HL-60 (cell line): ENCODE measurements around the gene MOGAT3.

Experiments
- DNase-seq, 2 experiments: peaks; one replicate each; pipeline ENCODE4 v3.0.0-alpha.2; 2010 to 2020; ENCODE audit warnings: low read depth in 1 of 2, low spot score in 1 of 2
- H3K27ac ChIP-seq: fragments of 250-450 bp; sonication (Bioruptor Pico); replicated peaks from 2 replicates; pipeline ENCODE4 v1.5.1; 2020; ENCODE audit warnings: mild to moderate bottlenecking, moderate library complexity
- H3K27me3 ChIP-seq: fragments of 250-450 bp; sonication (Bioruptor Pico); 2 replicates; pipeline ENCODE4 v1.5.1; 2021; ENCODE audit warnings: mild to moderate bottlenecking, moderate library complexity; ENCODE audit not compliant: insufficient read depth, poor library complexity, severe bottlenecking
- H3K4me3 ChIP-seq: replicated peaks from 2 replicates; pipeline ENCODE4 v1.5.1; 2011; ENCODE audit warnings: mild to moderate bottlenecking, control low read depth, low read length; ENCODE audit not compliant: insufficient read depth
- CTCF ChIP-seq: IDR thresholded peaks from one replicate; pipeline ENCODE4 v1.5.1; 2011; ENCODE audit warnings: low read length, control low read depth, inconsistent platforms; ENCODE audit not compliant: insufficient read depth
- GABPA ChIP-seq: IDR thresholded peaks from 2 replicates; pipeline ENCODE4 v1.6.1; 2012; ENCODE audit warnings: low read depth
- POLR2AphosphoS5 ChIP-seq: IDR thresholded peaks from 2 replicates; pipeline ENCODE4 v1.6.1; 2012; ENCODE audit warnings: low read depth
- SPI1 ChIP-seq: IDR thresholded peaks from 2 replicates; pipeline ENCODE4 v1.6.1; 2012; ENCODE audit warnings: low read depth, mild to moderate bottlenecking, borderline replicate concordance
- TF ChIP-seq, protein P1 (sequence below): IDR thresholded peaks from 2 replicates; pipeline ENCODE4 v1.6.1; 2012; ENCODE audit warnings: low read depth; ENCODE audit not compliant: insufficient replicate concordance

The MOGAT3 gene

DNA sequence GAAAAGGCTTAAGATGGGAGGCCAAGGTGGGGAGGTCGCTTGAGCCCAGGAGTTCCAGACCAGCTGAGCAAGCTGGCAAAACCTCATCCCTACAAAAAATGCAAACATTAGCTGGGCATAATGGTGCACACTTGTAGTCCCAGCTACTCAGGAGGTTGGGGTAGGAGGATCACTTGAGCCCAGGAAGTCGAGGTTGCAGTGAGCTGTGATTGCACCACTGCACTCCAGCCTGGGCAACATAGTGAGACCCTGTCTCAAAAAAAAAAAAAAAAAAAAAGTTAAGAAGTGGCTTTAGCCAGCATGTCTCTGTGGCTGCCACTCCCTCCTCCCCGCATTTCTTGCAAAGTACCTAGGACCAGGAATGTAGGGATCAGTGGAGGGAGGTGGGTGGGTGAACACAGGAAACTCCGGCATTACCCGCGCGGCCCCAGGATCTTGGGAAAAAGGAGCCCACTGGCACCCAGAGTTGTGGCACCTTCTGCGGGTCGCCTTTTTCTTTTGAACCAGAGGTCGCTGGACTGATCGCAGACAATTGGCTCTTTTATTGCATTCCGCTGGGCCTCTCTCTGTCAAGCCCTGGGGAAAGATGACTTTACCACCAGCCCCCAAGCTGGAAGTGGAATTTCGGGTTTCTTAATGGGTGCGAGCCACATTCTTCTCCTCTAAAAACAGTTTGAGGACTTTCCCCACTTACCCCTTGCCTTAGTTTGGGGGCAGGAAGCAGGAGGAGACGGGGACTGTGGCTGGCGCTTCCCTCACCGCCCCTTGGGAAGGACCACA lies 39.0 kb downstream of the MOGAT3 start:
- TF ChIP-seq GABPA (no peak), SPI1 (no peak), POLR2AphosphoS5 (no peak), CTCF (no peak)
- TF ChIP-seq, protein P1, sequence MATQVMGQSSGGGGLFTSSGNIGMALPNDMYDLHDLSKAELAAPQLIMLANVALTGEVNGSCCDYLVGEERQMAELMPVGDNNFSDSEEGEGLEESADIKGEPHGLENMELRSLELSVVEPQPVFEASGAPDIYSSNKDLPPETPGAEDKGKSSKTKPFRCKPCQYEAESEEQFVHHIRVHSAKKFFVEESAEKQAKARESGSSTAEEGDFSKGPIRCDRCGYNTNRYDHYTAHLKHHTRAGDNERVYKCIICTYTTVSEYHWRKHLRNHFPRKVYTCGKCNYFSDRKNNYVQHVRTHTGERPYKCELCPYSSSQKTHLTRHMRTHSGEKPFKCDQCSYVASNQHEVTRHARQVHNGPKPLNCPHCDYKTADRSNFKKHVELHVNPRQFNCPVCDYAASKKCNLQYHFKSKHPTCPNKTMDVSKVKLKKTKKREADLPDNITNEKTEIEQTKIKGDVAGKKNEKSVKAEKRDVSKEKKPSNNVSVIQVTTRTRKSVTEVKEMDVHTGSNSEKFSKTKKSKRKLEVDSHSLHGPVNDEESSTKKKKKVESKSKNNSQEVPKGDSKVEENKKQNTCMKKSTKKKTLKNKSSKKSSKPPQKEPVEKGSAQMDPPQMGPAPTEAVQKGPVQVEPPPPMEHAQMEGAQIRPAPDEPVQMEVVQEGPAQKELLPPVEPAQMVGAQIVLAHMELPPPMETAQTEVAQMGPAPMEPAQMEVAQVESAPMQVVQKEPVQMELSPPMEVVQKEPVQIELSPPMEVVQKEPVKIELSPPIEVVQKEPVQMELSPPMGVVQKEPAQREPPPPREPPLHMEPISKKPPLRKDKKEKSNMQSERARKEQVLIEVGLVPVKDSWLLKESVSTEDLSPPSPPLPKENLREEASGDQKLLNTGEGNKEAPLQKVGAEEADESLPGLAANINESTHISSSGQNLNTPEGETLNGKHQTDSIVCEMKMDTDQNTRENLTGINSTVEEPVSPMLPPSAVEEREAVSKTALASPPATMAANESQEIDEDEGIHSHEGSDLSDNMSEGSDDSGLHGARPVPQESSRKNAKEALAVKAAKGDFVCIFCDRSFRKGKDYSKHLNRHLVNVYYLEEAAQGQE, result no peak
- Histone ChIP-seq H3K4me3 (no peak overlapping the region), H3K27ac (no peak overlapping the region)

GRCh38 chr7:101160910-101161309 lies 39.9 kb downstream of the MOGAT3 start:
- TF ChIP-seq, protein P1, result no peak
- TF ChIP-seq GABPA (no peak), SPI1 (no peak), CTCF (no peak), POLR2AphosphoS5 (no peak)
- no peak overlapping the region for H3K27ac ChIP-seq
- DNase-seq, result no peak
- no peak overlapping the region for H3K4me3 ChIP-seq
- peaks cover 20% of the 10 kb centered on the region for H3K27me3 ChIP-seq

More for the DNA sequence above, 39.0 kb downstream of the MOGAT3 start:
- H3K27me3 ChIP-seq, result peaks cover 23% of the 10 kb centered on the region
- no peak for DNase-seq

GRCh38 chr7:101159696-101160674 lies 40.9 kb downstream of the MOGAT3 start:
- no peak for TF ChIP-seq POLR2AphosphoS5
- peaks cover 14% of the 10 kb centered on the region for H3K27me3 ChIP-seq
- no peak overlapping the region for H3K27ac ChIP-seq
- no peak overlapping the region for H3K4me3 ChIP-seq
- DNase-seq, result no peak

DNA sequence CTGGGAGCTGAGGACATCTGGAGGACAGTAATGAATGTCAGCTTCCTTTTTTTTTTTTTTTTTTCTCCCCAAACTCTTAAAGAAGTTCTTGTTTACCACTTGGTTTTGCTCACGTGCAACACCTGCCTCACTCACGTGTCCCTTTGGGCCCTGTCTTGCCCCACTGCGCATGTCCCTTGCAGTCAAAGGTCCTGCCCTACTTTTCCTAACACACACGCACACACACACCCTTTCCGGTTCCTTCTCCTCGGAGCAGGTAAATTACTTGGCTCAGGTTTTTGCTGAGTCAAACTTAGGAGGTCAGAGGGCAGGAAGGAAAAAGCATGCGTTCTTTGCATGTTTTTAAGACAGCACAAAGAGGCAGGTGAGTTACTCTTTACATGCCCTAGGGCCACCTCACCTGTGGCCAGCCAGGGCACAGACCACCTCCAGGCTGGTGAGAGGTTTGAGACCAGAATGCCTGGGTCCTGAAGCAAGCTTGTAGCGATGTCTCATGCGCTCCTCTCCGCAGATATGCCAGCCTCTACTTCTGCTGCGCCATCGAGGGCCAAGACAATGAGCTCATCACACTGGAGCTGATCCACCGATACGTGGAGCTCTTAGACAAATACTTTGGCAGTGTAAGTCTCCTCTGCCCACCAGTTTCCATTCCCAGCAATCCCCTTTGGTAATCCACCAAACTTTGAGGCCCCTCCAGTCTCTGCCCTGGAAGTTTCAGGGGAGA lies 43.8 kb downstream of the MOGAT3 start:
- H3K27me3 ChIP-seq, result no peaks in the 10 kb centered on the region
- no peak for DNase-seq
- no peak overlapping the region for H3K27ac ChIP-seq
- no peak for TF ChIP-seq POLR2AphosphoS5
- no peak overlapping the region for H3K4me3 ChIP-seq
